Inflammatory macrophage treated with lipopolysaccharide for 4 hours (primary cell): ENCODE measurements around the gene DAPL1.

Experiments used
- DNase-seq: peaks from one replicate; pipeline ENCODE4 v3.0.0-alpha.2; 2020

DAPL1 gene

GRCh38 chr2:158795195-158795924, at the start of gene DAPL1:
DAPL1 (plus strand) TSS chr2:158795317; CDS start chr2:158795373, 56 bp downstream.
- DNase-seq: no peak

- no peak for DNase-seq
Measured at GRCh38 chr2:158745866-158746382, 49.2 kb upstream of the DAPL1 start.

DNA sequence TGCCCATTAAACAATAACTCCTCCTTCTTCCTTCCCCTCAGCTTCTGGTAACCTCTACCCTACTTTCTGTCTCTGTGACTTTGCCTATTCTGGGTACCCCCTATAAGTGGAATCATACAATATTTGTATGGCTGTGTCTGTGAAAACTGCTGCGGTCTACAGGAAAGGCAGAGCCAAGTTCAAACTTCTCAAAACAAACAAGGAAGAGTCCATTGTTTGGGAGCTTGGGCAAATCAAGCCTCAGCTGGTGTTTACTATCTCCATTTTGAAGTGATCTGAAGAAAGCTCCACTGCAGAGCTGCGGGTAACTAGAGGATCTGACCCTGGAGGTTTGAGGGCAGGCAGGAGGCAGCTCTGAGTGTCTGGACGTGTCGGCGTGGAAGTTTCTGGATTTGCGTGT, 48.6 kb upstream of the DAPL1 start:
- DNase-seq: no peak

DNA sequence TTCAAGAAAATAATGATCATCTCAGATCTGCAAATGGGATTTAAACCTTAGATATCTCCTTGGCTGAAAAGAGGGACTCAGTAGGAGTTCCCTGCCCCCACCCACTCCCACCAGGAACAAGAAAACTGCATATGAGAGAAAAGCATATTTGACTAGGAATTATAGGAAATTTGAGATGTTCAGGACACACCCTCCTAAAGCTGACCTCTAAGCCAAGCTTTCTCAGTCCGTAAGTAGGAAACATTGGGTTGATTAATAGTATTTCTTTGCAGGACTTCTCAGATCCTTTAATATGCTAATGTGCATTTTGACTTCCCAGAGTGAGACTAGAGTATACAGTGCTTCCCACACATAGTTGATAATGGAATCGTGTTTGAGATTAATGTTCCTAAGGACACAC, 47.8 kb upstream of the DAPL1 start:
- DNase-seq: no peak

DNA sequence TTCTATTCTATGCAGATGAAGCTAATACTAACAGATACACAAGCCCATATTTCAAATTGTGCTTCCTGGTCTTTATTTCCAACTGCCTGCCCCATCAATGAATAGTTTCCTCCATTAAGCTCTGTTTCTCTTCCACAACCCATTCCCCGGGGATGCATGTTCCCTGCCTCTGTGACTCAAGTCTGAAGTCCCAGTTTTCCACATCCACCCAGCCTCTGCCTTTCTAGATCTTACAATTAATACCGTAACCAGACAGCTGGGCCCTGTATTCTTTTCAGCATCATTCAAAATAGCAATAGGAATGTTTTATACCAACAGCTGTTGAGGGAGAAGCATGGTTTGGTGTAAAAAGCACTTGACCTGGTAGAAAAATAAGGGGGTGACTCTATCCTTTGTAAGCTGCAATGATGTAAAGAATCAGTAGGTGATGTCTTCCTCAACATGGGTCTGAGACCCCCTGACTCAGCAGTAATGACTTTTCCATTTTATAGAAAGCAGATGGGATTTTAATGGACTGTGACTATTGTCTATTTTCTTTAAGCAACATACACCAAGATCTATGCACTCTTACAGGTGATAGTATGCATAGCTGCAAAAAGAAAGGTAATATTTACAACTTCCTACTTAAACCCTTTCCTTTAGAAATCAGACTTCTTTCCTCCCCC, 46.1 kb upstream of the DAPL1 start:
- DNase-seq: no peak

GRCh38 chr2:158750458-158751125, 44.5 kb upstream of the DAPL1 start:
- DNase-seq: no peak

- DNase-seq: peak; percentile 41
Measured at GRCh38 chr2:158753641-158754611, 41.2 kb upstream of the DAPL1 start.

DNA sequence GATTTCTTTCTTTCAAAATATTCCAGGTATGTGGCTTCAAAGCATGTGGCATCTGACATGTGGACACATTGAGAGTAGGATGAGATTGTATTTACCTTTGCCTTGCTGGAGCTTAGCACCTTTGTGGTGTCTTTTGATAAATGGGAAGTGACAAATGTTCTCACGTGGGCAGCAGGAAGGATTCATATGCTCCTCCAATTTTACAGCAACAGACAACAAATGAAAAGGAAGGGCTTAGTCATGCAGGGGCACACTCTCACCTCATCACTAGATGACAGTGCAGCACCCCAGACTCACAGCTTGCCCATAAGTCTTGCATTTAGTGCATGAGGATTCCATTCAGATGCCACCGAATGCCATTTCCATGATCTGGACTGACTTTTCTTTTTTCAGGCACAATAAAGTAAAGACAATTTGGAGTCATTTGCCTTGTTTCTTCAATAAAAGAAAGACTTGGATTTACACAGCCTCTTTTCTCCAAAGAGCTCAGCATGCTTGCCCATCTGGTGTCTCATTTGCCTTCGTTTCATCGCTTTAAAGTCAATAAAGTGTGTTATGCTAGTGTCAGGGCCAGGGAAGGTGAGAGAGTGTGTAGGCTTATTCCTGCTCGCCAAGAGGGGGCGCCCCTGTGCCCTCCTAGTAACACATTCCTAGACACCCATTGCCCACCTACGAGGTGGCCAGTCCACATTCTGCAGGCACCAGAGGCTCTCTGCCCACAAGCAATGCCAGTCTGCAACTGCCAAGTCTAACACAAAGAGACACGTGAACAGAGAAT, 39.6 kb upstream of the DAPL1 start:
- DNase-seq: no peak

DNA sequence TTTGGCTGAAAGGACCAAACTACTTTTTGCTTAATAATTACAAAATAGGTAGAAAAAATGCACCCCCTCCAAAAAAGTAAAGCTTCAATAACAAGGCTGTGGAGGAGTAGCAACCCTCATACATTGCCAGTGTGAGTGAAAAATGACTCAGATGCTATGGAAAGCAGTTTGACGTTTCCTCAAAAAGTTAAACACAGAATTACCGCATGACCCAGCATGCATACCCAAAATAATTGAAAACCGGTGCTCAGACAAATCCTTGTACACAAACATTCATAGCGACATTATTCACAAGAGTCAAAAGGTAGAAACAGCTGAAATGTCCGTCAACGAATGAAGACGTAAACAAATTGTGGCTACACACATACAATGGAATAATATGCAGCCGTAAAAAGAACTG, 38.8 kb upstream of the DAPL1 start:
- no peak for DNase-seq

- peak; percentile 64 for DNase-seq
Measured at GRCh38 chr2:158756976-158757375, 38.1 kb upstream of the DAPL1 start.

GRCh38 chr2:158760887-158761286, 34.2 kb upstream of the DAPL1 start:
- no peak for DNase-seq

DNA sequence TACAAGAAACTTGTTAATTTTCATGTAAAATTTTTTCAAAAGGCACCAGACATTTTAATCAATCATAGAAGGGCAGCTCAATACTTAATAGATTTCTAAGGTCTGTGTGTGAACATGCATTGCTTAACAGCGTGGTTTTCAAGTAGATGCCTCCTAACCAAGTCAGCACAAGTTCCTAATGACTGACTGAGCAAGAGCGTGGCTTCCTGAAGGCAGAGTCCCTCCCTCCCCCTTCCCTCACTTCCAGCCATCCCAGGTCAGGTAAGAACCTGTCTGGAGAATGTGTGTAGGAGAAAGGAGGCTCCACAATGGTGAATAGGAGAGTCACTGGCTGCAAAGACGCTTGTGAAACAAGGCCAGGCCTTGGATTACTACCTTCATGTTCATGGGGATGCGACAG, 33.5 kb upstream of the DAPL1 start:
- DNase-seq: no peak

- no peak for DNase-seq
Measured at GRCh38 chr2:158762336-158762735, 32.8 kb upstream of the DAPL1 start.

DNA sequence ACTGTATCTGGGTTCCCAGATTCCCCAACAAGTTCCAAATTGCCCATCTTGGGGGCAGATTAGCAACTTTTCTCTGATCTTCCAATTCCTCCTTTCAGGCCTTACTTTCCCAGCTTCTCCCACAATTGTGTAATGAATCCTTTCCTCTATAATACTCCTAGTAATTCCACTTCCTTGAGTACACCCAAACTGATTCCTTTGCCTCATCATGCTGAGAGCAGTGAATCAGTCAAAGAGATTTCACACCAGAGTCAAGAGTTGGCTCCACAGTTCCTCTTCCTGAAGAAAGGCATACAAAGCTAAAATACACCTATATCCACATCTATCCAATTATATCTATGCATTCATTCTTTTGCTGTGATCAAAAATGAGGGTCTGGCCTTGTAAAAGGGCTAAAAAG, 28.6 kb upstream of the DAPL1 start:
- no peak for DNase-seq

GRCh38 chr2:158772306-158773078, 22.6 kb upstream of the DAPL1 start:
- no peak for DNase-seq

GRCh38 chr2:158773121-158773520, 22.0 kb upstream of the DAPL1 start:
- no peak for DNase-seq

- DNase-seq: no peak
Measured at GRCh38 chr2:158774681-158775080, 20.4 kb upstream of the DAPL1 start.

DNA sequence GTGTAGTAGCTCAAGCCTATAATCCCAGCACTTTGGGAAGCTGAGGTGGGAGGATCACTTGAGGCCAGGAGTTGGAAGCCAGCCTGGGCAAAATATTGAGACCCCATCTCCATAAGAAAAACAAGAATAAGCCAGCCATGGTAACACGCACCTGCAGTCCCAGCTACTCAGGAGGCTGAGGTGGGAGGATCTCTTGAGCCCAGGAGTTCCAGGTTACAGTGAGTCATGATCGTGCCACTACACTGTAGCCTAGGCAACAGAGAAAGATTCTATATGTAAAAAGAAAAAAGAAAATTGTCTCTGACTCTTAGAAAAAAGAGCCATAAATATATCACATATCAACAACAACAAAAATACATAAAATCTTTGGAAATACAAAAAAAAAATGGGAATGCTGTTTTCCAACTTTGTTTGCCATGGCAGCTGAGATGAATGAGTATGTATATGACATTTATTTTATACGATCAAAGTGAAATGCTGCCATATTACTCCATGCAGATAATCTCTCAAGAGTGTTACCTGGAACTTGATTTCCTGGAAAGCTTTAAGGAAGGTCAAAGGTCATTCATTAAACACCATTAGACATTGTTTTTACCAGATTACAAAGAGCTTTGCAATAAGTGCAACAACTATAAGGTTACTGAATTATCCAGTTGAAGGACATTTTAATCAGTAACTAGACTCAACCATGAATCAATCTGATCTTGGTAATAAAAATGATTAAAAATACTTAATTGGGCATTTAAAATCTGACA, 19.7 kb upstream of the DAPL1 start:
- no peak for DNase-seq

- DNase-seq: no peak
Measured at GRCh38 chr2:158776231-158776630, 18.9 kb upstream of the DAPL1 start.

- no peak for DNase-seq
Measured at GRCh38 chr2:158777077-158777476, 18.0 kb upstream of the DAPL1 start.
